GM12878 (cell line): Measurements from ENCODE around the gene ARHGAP30. TPM values are rescaled to one million over a fixed set of nuclear protein-coding genes. Genes with fewer than 3 reads are reported as not detected.
A peak's percentile ranks its signal among the peaks of the same experiment; 100 is the strongest.

ENCODE experiments used
- CBX5 ChIP-seq: sonication (generic); IDR thresholded peaks from 2 replicates; pipeline ENCODE4 v1.6.1; 2016; ENCODE audit warnings: low read depth, moderate library complexity, mild to moderate bottlenecking, inconsistent platforms
- CEBPZ ChIP-seq: fragments of 150-350 bp; IDR thresholded peaks from 2 replicates; pipeline ENCODE4 v1.6.1; 2016; ENCODE audit warnings: low read depth, low read length
- CHD2 ChIP-seq: IDR thresholded peaks from 2 replicates; pipeline ENCODE4 v1.6.1; 2011; ENCODE audit warnings: low read depth, low read length, improper control_type of control experiment, borderline replicate concordance
- KDM1A ChIP-seq: fragments of 200-600 bp; sonication (generic); IDR thresholded peaks from 2 replicates; pipeline ENCODE4 v1.6.1; 2016; ENCODE audit warnings: borderline replicate concordance
- LARP7 ChIP-seq: fragments of 450-650 bp; IDR thresholded peaks from 2 replicates; pipeline ENCODE4 v1.6.1; 2017; ENCODE audit warnings: mild to moderate bottlenecking
- PAX5 ChIP-seq: IDR thresholded peaks from 2 replicates; pipeline ENCODE4 v1.6.1; 2011; ENCODE audit warnings: low read depth, low read length, borderline replicate concordance
- RFX5 ChIP-seq: IDR thresholded peaks from 2 replicates; pipeline ENCODE4 v1.6.1; 2011; ENCODE audit warnings: low read depth, low read length, improper control_type of control experiment
- TARDBP ChIP-seq: IDR thresholded peaks from 2 replicates; pipeline ENCODE4 v1.6.1; 2016; ENCODE audit warnings: borderline replicate concordance
- TCF12 ChIP-seq: IDR thresholded peaks from 2 replicates; pipeline ENCODE4 v1.6.1; 2011; ENCODE audit warnings: low read depth, mild to moderate bottlenecking, low read length
- YY1 ChIP-seq: IDR thresholded peaks from 2 replicates; pipeline ENCODE4 v1.6.1; 2011; ENCODE audit warnings: low read depth, mild to moderate bottlenecking, low read length
- ZBTB40 ChIP-seq: fragments of 450-650 bp; IDR thresholded peaks from 2 replicates; pipeline ENCODE4 v1.6.1; 2016; ENCODE audit warnings: mild to moderate bottlenecking, moderate library complexity, borderline replicate concordance
- ZNF384 ChIP-seq: IDR thresholded peaks from 2 replicates; pipeline ENCODE4 v1.6.1; 2012; ENCODE audit warnings: low read depth, mild to moderate bottlenecking, low read length, improper control_type of control experiment, borderline replicate concordance
- polyA plus RNA-seq, 11 experiments: library from polyadenylated mRNA; depleted of rRNA in 4 of 11; unstranded in 6 of 11; stranded (reverse) in 5 of 11; fragments of >200 nt; fragmentation: Nextera tagmentation in 4 of 11; fragmentation: Illumina TruSeq in 1 of 11; extraction: Ambion mirVana in 4 of 11; extraction: Trizol in 1 of 11; gene quantifications; 1 replicate in 1 of 11; 2 replicates in 10 of 11; pipeline versions ENCODE4 v1.2.1 to v1.2.3, GENCODE V29; 2011 to 2016; ENCODE audit warnings: inconsistent platforms in 2 of 11, missing spikeins in 2 of 11, low read depth in 1 of 11
- total RNA-seq, 4 experiments: library from RNA; depleted of rRNA in 3 of 4; stranded (reverse); fragments of >200 nt in 3 of 4; fragmentation: Illumina TruSeq in 1 of 4; extraction: Trizol in 1 of 4; gene quantifications; 2 replicates each; pipeline versions ENCODE4 v1.2.1 to v1.2.3, GENCODE V29; 2013 to 2021
- TF ChIP-seq, protein P1 (sequence below): IDR thresholded peaks from 2 replicates; pipeline ENCODE4 v1.6.1; 2012; ENCODE audit warnings: improper control_type of control experiment, low read depth, low read length; ENCODE audit not compliant: insufficient replicate concordance
- TF ChIP-seq, protein P2 (sequence below): fragments of 450-650 bp; IDR thresholded peaks from 2 replicates; pipeline ENCODE4 v1.6.1; 2017; ENCODE audit warnings: borderline replicate concordance

The ARHGAP30 gene
- total and polyA plus RNA-seq, 10 of the 15 experiments (the other 5 are each of a cell fraction or from before 2014, with no cell fraction given): 12.9 to 143 (median 76.3) TPM

DNA sequence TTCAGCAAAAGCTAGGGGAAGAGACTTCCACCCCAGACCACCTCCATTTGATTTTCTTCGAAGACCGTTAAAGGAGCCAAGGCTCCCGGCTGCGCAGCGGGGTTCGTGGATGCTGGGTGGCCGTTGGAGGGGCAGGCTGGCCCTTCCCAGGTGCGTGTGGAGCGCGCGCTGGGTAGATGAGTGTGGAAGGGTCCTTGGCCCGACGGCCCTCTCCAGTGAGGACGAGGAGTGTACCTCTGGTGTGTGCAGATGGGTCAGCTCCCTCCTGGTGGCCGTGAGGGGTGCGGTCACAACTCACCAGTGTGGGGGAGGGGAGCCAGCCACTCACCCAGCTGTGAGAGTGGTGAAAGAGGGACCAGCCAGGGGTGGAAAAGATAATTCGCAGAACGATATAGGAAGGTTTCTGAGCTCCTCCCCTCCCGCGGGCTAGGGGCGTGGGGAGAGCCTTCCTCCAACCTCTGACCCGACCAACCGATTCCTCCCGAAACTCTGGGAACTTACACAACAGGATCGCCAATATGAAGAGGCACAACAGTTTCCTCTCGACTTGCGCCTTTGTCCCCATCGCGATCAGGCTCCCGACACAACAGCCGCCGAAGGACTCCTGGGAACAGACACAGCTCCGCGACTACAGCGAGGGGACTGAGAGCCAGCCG is 49.1 kb downstream of the ARHGAP30 start, which contains the start of gene F11R (continued):
- TF ChIP-seq TCF12: 0 out of 2 replicates have a peak, but pooled peaks have one; percentile 42
- no peak for TF ChIP-seq CEBPZ
- TF ChIP-seq RFX5: no peak
- no peak for TF ChIP-seq ZBTB40
- TF ChIP-seq KDM1A: no peak
- TF ChIP-seq LARP7: peak; percentile 86
- TF ChIP-seq, protein P1, sequence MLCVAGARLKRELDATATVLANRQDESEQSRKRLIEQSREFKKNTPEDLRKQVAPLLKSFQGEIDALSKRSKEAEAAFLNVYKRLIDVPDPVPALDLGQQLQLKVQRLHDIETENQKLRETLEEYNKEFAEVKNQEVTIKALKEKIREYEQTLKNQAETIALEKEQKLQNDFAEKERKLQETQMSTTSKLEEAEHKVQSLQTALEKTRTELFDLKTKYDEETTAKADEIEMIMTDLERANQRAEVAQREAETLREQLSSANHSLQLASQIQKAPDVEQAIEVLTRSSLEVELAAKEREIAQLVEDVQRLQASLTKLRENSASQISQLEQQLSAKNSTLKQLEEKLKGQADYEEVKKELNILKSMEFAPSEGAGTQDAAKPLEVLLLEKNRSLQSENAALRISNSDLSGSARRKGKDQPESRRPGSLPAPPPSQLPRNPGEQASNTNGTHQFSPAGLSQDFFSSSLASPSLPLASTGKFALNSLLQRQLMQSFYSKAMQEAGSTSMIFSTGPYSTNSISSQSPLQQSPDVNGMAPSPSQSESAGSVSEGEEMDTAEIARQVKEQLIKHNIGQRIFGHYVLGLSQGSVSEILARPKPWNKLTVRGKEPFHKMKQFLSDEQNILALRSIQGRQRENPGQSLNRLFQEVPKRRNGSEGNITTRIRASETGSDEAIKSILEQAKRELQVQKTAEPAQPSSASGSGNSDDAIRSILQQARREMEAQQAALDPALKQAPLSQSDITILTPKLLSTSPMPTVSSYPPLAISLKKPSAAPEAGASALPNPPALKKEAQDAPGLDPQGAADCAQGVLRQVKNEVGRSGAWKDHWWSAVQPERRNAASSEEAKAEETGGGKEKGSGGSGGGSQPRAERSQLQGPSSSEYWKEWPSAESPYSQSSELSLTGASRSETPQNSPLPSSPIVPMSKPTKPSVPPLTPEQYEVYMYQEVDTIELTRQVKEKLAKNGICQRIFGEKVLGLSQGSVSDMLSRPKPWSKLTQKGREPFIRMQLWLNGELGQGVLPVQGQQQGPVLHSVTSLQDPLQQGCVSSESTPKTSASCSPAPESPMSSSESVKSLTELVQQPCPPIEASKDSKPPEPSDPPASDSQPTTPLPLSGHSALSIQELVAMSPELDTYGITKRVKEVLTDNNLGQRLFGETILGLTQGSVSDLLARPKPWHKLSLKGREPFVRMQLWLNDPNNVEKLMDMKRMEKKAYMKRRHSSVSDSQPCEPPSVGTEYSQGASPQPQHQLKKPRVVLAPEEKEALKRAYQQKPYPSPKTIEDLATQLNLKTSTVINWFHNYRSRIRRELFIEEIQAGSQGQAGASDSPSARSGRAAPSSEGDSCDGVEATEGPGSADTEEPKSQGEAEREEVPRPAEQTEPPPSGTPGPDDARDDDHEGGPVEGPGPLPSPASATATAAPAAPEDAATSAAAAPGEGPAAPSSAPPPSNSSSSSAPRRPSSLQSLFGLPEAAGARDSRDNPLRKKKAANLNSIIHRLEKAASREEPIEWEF: no peak
- no peak for TF ChIP-seq TARDBP
- TF ChIP-seq PAX5: no peak
- TF ChIP-seq ZNF384: no peak
- TF ChIP-seq, protein P2, sequence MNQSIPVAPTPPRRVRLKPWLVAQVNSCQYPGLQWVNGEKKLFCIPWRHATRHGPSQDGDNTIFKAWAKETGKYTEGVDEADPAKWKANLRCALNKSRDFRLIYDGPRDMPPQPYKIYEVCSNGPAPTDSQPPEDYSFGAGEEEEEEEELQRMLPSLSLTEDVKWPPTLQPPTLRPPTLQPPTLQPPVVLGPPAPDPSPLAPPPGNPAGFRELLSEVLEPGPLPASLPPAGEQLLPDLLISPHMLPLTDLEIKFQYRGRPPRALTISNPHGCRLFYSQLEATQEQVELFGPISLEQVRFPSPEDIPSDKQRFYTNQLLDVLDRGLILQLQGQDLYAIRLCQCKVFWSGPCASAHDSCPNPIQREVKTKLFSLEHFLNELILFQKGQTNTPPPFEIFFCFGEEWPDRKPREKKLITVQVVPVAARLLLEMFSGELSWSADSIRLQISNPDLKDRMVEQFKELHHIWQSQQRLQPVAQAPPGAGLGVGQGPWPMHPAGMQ: no peak
- TF ChIP-seq CBX5: no peak
- TF ChIP-seq YY1: peak; percentile 0; the same call in 1 of the 2 replicates
- TF ChIP-seq CHD2: peak; percentile 78; the same call in 1 of the 2 replicates
